CD14-positive monocyte (primary cell): ENCODE measurements around the gene CSNK1D. TPM values are rescaled to one million over a fixed set of nuclear protein-coding genes. Genes with fewer than 3 reads are reported as not detected.

Experiments used
- DNase-seq, 3 donors: peaks; one replicate each; pipeline ENCODE4 v3.0.0-alpha.2; 2011 to 2022
- H2AFZ ChIP-seq: 2 replicates; pipeline ENCODE4 v1.6.0; 2012; ENCODE audit warnings: mild to moderate bottlenecking, low read depth, low read length, inconsistent platforms; ENCODE audit not compliant: insufficient read depth, poor library complexity, severe bottlenecking
- H3K27ac ChIP-seq, 2 donors: 1 replicate in 1 of 2; 2 replicates in 1 of 2; pipeline ENCODE4 v1.5.1; 2012 to 2013; ENCODE audit warnings: low read length in 2 of 2, control low read depth in 1 of 2, inconsistent platforms in 1 of 2, low read depth in 1 of 2, mild to moderate bottlenecking in 1 of 2
- H3K27me3 ChIP-seq, 2 donors: one replicate each; pipeline versions ENCODE4 v1.6.0 to v1.6.1; 2011 to 2013; ENCODE audit warnings: low read length in 2 of 2; ENCODE audit not compliant: control insufficient read depth in 2 of 2, insufficient read depth in 2 of 2
- H3K36me3 ChIP-seq, 2 donors: replicated peaks in 1 of 2; 1 replicate in 1 of 2; 2 replicates in 1 of 2; pipeline versions ENCODE4 v1.5.1 to v1.6.1; 2012 to 2013; ENCODE audit warnings: low read length in 2 of 2, control low read depth in 1 of 2, inconsistent platforms in 1 of 2, mild to moderate bottlenecking in 1 of 2; ENCODE audit not compliant: insufficient read depth in 2 of 2, control insufficient read depth in 1 of 2
- H3K4me1 ChIP-seq, 2 donors: 1 replicate in 1 of 2; 2 replicates in 1 of 2; pipeline versions ENCODE4 v1.5.1 to v1.6.1; 2012 to 2013; ENCODE audit warnings: low read length in 2 of 2, control low read depth in 1 of 2, inconsistent platforms in 1 of 2, mild to moderate bottlenecking in 1 of 2, moderate library complexity in 1 of 2; ENCODE audit not compliant: insufficient read depth in 2 of 2, control insufficient read depth in 1 of 2
- H3K4me2 ChIP-seq: replicated peaks from 2 replicates; pipeline ENCODE3; 2012; ENCODE audit warnings: low read length, moderate library complexity, mild to moderate bottlenecking; ENCODE audit not compliant: poor library complexity, severe bottlenecking; ENCODE audit errors: extremely low read depth
- H3K4me3 ChIP-seq, 3 experiments: fragments of 200-600 bp in 1 of 3; sonication (generic) in 1 of 3; replicated peaks in 1 of 3; 1 replicate in 2 of 3; 2 replicates in 1 of 3; pipeline ENCODE4 v1.5.1; 2011 to 2013; ENCODE audit warnings: low read length in 3 of 3, mild to moderate bottlenecking in 3 of 3, control low read depth in 2 of 3, low read depth in 2 of 3, inconsistent platforms in 1 of 3, moderate library complexity in 1 of 3
- H3K79me2 ChIP-seq: 2 replicates; pipeline ENCODE4 v1.6.0; 2012; ENCODE audit warnings: mild to moderate bottlenecking, control low read depth, inconsistent platforms, low read length, moderate library complexity; ENCODE audit not compliant: insufficient read depth
- H3K9ac ChIP-seq: 2 replicates; pipeline ENCODE4 v1.6.0; 2017; ENCODE audit warnings: low read length, mild to moderate bottlenecking; ENCODE audit not compliant: insufficient read depth, poor library complexity, severe bottlenecking
- H3K9me3 ChIP-seq, 2 donors: replicated peaks in 1 of 2; 1 replicate in 1 of 2; 2 replicates in 1 of 2; pipeline versions ENCODE4 v1.5.1 to v1.6.1; 2012 to 2013; ENCODE audit warnings: low read length in 2 of 2, control low read depth in 1 of 2; ENCODE audit not compliant: control insufficient read depth in 1 of 2, insufficient read depth in 1 of 2
- H4K20me1 ChIP-seq: 2 replicates; pipeline ENCODE4 v1.6.0; 2012; ENCODE audit warnings: mild to moderate bottlenecking, low read length, control low read depth, moderate library complexity; ENCODE audit not compliant: insufficient read depth
- H3K27ac Mint-ChIP-seq, 7 donors: one replicate each; pipeline ENCODE4 v1.8.0; 2020; ENCODE audit warnings: mild to moderate bottlenecking in 7 of 7, mixed read lengths in 7 of 7, moderate library complexity in 6 of 7, inconsistent platforms in 2 of 7
- H3K27me3 Mint-ChIP-seq, 3 donors: one replicate each; pipeline ENCODE4 v1.8.0; 2021 to 2022; ENCODE audit warnings: low read depth in 3 of 3, mild to moderate bottlenecking in 3 of 3, mixed read lengths in 3 of 3, moderate library complexity in 3 of 3, inconsistent platforms in 1 of 3
- H3K36me3 Mint-ChIP-seq, 2 donors: one replicate each; pipeline ENCODE4 v1.8.0; 2020; ENCODE audit warnings: mixed read lengths in 2 of 2, inconsistent platforms in 1 of 2, mild to moderate bottlenecking in 1 of 2
- H3K4me1 Mint-ChIP-seq: one replicate; pipeline ENCODE4 v1.8.0; 2020; ENCODE audit warnings: mild to moderate bottlenecking, mixed read lengths
- H3K4me3 Mint-ChIP-seq, 2 donors: one replicate each; pipeline ENCODE4 v1.8.0; 2020; ENCODE audit warnings: mild to moderate bottlenecking in 2 of 2, mixed read lengths in 2 of 2, moderate library complexity in 1 of 2
- H3K9me3 Mint-ChIP-seq, 7 donors: one replicate each; pipeline ENCODE4 v1.8.0; 2020 to 2022; ENCODE audit warnings: mixed read lengths in 7 of 7, mild to moderate bottlenecking in 6 of 7, moderate library complexity in 6 of 7, inconsistent platforms in 2 of 7
- CTCF ChIP-seq: fragments of 200-600 bp; IDR thresholded peaks from one replicate; pipeline ENCODE4 v1.8.0; 2022; ENCODE audit warnings: antibody characterized with exemption, mild to moderate bottlenecking
- WGBS: methylation state at CpG from one replicate; pipeline ENCODE4 v1.1.5; 2013; ENCODE audit warnings: missing lambda C conversion rate; ENCODE audit not compliant: insufficient coverage; 5-methylcytosine and 5-hydroxymethylcytosine counted together
- intact Hi-C, 2 donors: fragments of 100-400 bp; cut with micrococcal nuclease; formaldehyde crosslinking; loops; one replicate each; pipeline versions ENCODE4 v1.15.0 to v1.15.1; 2023
- polyA plus RNA-seq, 3 donors: library from polyadenylated mRNA; depleted of rRNA in 1 of 3; unstranded in 2 of 3; stranded (reverse) in 1 of 3; fragments of 300-500 nt in 2 of 3; fragments of >200 nt in 1 of 3; fragmentation: Illumina TruSeq in 2 of 3; gene quantifications; 1 replicate in 2 of 3; 2 replicates in 1 of 3; pipeline ENCODE4 v1.2.3, GENCODE V29; 2012 to 2021

Gene CSNK1D
- polyA plus RNA-seq, 3 donors = 47.0 to 299 (median 60.9) TPM

- Histone ChIP-seq H3K4me2 (no peak overlapping the region), H3K9me3 (no peaks in the 10 kb centered on the region), H3K79me2 (no peaks in the 10 kb centered on the region), H3K9ac (no peak overlapping the region), H3K27me3 (no peaks in the 10 kb centered on the region), H3K27ac (no peak overlapping the region), H3K36me3 (peaks cover 3 to 13% of the 10 kb centered on the region in 2 donors), H3K4me3 (no peak overlapping the region), H4K20me1 (no peaks in the 10 kb centered on the region), H2AFZ (no peak overlapping the region), H3K4me1 (peaks cover 0 to 4% of the 10 kb centered on the region in 2 donors)
- intact Hi-C loops = no loop called here
- Mint-ChIP-seq H3K9me3 (no peaks in the 10 kb centered on the region), H3K27ac (no peak overlapping the region), H3K4me3 (no peak overlapping the region), H3K36me3 (peaks cover 29 to 48% of the 10 kb centered on the region in 2 donors), H3K4me1 (peaks cover 5% of the 10 kb centered on the region), H3K27me3 (peaks cover 0 to 4% (median 0%) of the 10 kb centered on the region in 3 donors)
- 68% methylated on average over 9 of the region's 17 CpGs for WGBS
- no peak for TF ChIP-seq CTCF
- DNase-seq = no peak
These were observed 73.4 kb downstream of the CSNK1D start for GRCh38 chr17:82200135-82200534.

- H3K27me3 Mint-ChIP-seq = peaks cover 0 to 2% (median 0%) of the 10 kb centered on the region in 3 donors
- H3K27ac Mint-ChIP-seq = no peak overlapping the region
- peaks cover 33 to 53% of the 10 kb centered on the region in 2 donors for H3K36me3 Mint-ChIP-seq
- Histone ChIP-seq H3K9me3 (no peaks in the 10 kb centered on the region), H3K4me1 (peaks cover 1 to 4% of the 10 kb centered on the region in 2 donors), H2AFZ (no peak overlapping the region), H3K27ac (no peak overlapping the region), H3K27me3 (no peaks in the 10 kb centered on the region), H3K79me2 (no peaks in the 10 kb centered on the region), H3K9ac (no peak overlapping the region), H3K4me3 (no peak overlapping the region), H3K36me3 (peaks cover 3 to 13% of the 10 kb centered on the region in 2 donors), H3K4me2 (no peak overlapping the region), H4K20me1 (no peaks in the 10 kb centered on the region)
- no peak for TF ChIP-seq CTCF
- 94% methylated on average over 12 of the region's 12 CpGs for WGBS
- no peaks in the 10 kb centered on the region for H3K9me3 Mint-ChIP-seq
- H3K4me1 Mint-ChIP-seq = peaks cover under 1% of the 10 kb centered on the region
- H3K4me3 Mint-ChIP-seq = no peak overlapping the region
- intact Hi-C loops = no loop called here
- DNase-seq = no peak
These were observed 74.0 kb downstream of the CSNK1D start for GRCh38 chr17:82199496-82199895.
